Smooth muscle cell (in vitro differentiated cells): ENCODE measurements around the gene GSS. TPM values are rescaled to one million over a fixed set of nuclear protein-coding genes. Genes with fewer than 3 reads are reported as not detected.

Experiments
- DNase-seq: peaks from one replicate; lab custom pipeline; 2025; ENCODE audit not compliant: unreplicated experiment; lab: John Stamatoyannopoulos, UW
- H2AFZ ChIP-seq: fragments of 200-600 bp; sonication (generic); 2 replicates; pipeline ENCODE4 v1.6.0; 2016; ENCODE audit warnings: antibody characterized with exemption, low read depth, mild to moderate bottlenecking
- H3F3A ChIP-seq: fragments of 200-600 bp; sonication (generic); 2 replicates; pipeline ENCODE4 v1.6.0; 2017; ENCODE audit warnings: antibody characterized with exemption, low read depth
- H3K27ac ChIP-seq: fragments of 200-600 bp; sonication (generic); 2 replicates; pipeline ENCODE4 v1.5.1; 2016; ENCODE audit warnings: low read depth, mild to moderate bottlenecking
- H3K27me3 ChIP-seq: fragments of 200-600 bp; sonication (generic); 2 replicates; pipeline ENCODE4 v1.6.1; 2016; ENCODE audit warnings: low read depth, mild to moderate bottlenecking
- H3K36me3 ChIP-seq: fragments of 200-600 bp; sonication (generic); 2 replicates; pipeline ENCODE4 v1.5.1; 2016; ENCODE audit warnings: low read depth
- H3K4me1 ChIP-seq: fragments of 200-600 bp; sonication (generic); 2 replicates; pipeline ENCODE4 v1.5.1; 2016; ENCODE audit warnings: low read depth
- H3K4me2 ChIP-seq: fragments of 200-600 bp; sonication (generic); 2 replicates; pipeline ENCODE4 v1.6.0; 2016; ENCODE audit warnings: mild to moderate bottlenecking
- H3K4me3 ChIP-seq: fragments of 200-600 bp; sonication (generic); 2 replicates; pipeline ENCODE4 v1.5.1; 2016; ENCODE audit warnings: mild to moderate bottlenecking
- H3K79me2 ChIP-seq: fragments of 200-600 bp; sonication (generic); 2 replicates; pipeline ENCODE4 v1.6.0; 2016; ENCODE audit warnings: low read depth, mild to moderate bottlenecking
- H3K9ac ChIP-seq: fragments of 200-600 bp; sonication (generic); 2 replicates; pipeline ENCODE4 v1.6.0; 2016; ENCODE audit warnings: low read depth
- H3K9me3 ChIP-seq: fragments of 200-600 bp; sonication (generic); replicated peaks from 2 replicates; pipeline ENCODE4 v1.5.1; 2016; ENCODE audit warnings: low read depth
- H4K20me1 ChIP-seq: fragments of 200-600 bp; sonication (generic); 2 replicates; pipeline ENCODE4 v1.6.0; 2016; ENCODE audit warnings: low read depth
- CTCF ChIP-seq: fragments of 200-600 bp; sonication (generic); IDR thresholded peaks from 2 replicates; pipeline ENCODE4 v1.5.1; 2017; ENCODE audit warnings: borderline replicate concordance, mild to moderate bottlenecking, antibody characterized with exemption; ENCODE audit not compliant: insufficient read depth, poor library complexity, severe bottlenecking
- WGBS: methylation state at CpG from one replicate; pipeline ENCODE4 v1.1.7; 2016; ENCODE audit warnings: low lambda C conversion rate; 5-methylcytosine and 5-hydroxymethylcytosine counted together
- polyA plus RNA-seq: library from polyadenylated mRNA; unstranded; fragments of >200 nt; fragmentation: Nextera tagmentation; extraction: Ambion mirVana; gene quantifications from 2 replicates; pipeline ENCODE4 v1.2.1, GENCODE V29; 2016
- total RNA-seq: library from RNA; depleted of rRNA; stranded (reverse); fragments of >200 nt; gene quantifications from 2 replicates; pipeline ENCODE4 v1.2.3, GENCODE V29; 2014

The GSS gene
- total and polyA plus RNA-seq, 2 experiments from 2014 or later: 48.4 to 71.6 TPM

GRCh38 chr20:34989118-34989517 lies 33.5 kb upstream of the GSS start:
- no peak overlapping the region for H3K4me2 ChIP-seq
- H4K20me1 ChIP-seq: no peaks in the 10 kb centered on the region
- WGBS: 82% methylated on average over 4 of the region's 4 CpGs
- no peaks in the 10 kb centered on the region for H3F3A ChIP-seq
- no peak for DNase-seq
- H3K27me3 ChIP-seq: peaks cover 6% of the 10 kb centered on the region
- no peaks in the 10 kb centered on the region for H3K4me1 ChIP-seq
- no peak overlapping the region for H2AFZ ChIP-seq
- no peaks in the 10 kb centered on the region for H3K79me2 ChIP-seq
- H3K36me3 ChIP-seq: no peaks in the 10 kb centered on the region
- H3K4me3 ChIP-seq: no peak overlapping the region
- no peak for TF ChIP-seq CTCF
- H3K9ac ChIP-seq: no peak overlapping the region
- no peaks in the 10 kb centered on the region for H3K9me3 ChIP-seq
- no peak overlapping the region for H3K27ac ChIP-seq

- Histone ChIP-seq H3K4me3 (no peak overlapping the region), H3K79me2 (no peaks in the 10 kb centered on the region), H3K9me3 (no peaks in the 10 kb centered on the region), H3K36me3 (no peaks in the 10 kb centered on the region), H4K20me1 (no peaks in the 10 kb centered on the region), H2AFZ (no peak overlapping the region), H3K27me3 (peaks cover 16% of the 10 kb centered on the region), H3K4me2 (no peak overlapping the region), H3K4me1 (peaks cover 5% of the 10 kb centered on the region), H3F3A (no peaks in the 10 kb centered on the region), H3K9ac (no peak overlapping the region), H3K27ac (no peak overlapping the region)
- WGBS: 93% methylated on average over 12 of the region's 12 CpGs
- DNase-seq: no peak
- TF ChIP-seq CTCF: no peak
Measured at GRCh38 chr20:34988191-34988540, 32.6 kb upstream of the GSS start.

- no peaks in the 10 kb centered on the region for H3F3A ChIP-seq
- WGBS: 91% methylated on average over 15 of the region's 15 CpGs
- H3K9ac ChIP-seq: no peak overlapping the region
- H3K27ac ChIP-seq: no peak overlapping the region
- H2AFZ ChIP-seq: no peak overlapping the region
- peaks cover 5% of the 10 kb centered on the region for H3K4me1 ChIP-seq
- H4K20me1 ChIP-seq: no peaks in the 10 kb centered on the region
- no peaks in the 10 kb centered on the region for H3K79me2 ChIP-seq
- H3K27me3 ChIP-seq: peaks cover 17% of the 10 kb centered on the region
- TF ChIP-seq CTCF: no peak
- no peak overlapping the region for H3K4me3 ChIP-seq
- H3K4me2 ChIP-seq: no peak overlapping the region
- DNase-seq: no peak
- no peaks in the 10 kb centered on the region for H3K36me3 ChIP-seq
- H3K9me3 ChIP-seq: no peaks in the 10 kb centered on the region
Measured at GRCh38 chr20:34987288-34988190, 31.9 kb upstream of the GSS start.
